ENCODE results near the gene GLA.

Gene GLA

GRCh38 chrX:101383679-101384205, 24.0 kb downstream of the GLA start:
- TF ChIP-seq CTCF (IDR thresholded peaks at IDR 0.05; ENCODE audit: low read depth, low read length), result no peak
- H3K4me3 ChIP-seq (ENCODE audit: low read depth, low read length), result no peak overlapping the region
- H3K9me3 ChIP-seq (ENCODE audit: severe bottlenecking), result no peaks in the 10 kb centered on the region
- H3K36me3 ChIP-seq, result no peaks in the 10 kb centered on the region
- no peak for DNase-seq
- peaks cover 14% of the 10 kb centered on the region for H3K27me3 ChIP-seq (ENCODE audit: insufficient read depth, low read depth, severe bottlenecking)
- no peak overlapping the region for H3K27ac ChIP-seq

GRCh38 chrX:101377547-101377946, 30.2 kb downstream of the GLA start:
- no peak for TF ChIP-seq CTCF (IDR thresholded peaks at IDR 0.05; ENCODE audit: low read depth, low read length)
- no peak overlapping the region for H3K27ac ChIP-seq
- H3K9me3 ChIP-seq (ENCODE audit: severe bottlenecking), result no peaks in the 10 kb centered on the region
- no peak for DNase-seq
- peaks cover 13% of the 10 kb centered on the region for H3K27me3 ChIP-seq (ENCODE audit: insufficient read depth, low read depth, severe bottlenecking)
- H3K36me3 ChIP-seq, result no peaks in the 10 kb centered on the region
- H3K4me3 ChIP-seq (ENCODE audit: low read depth, low read length), result no peak overlapping the region

- no peak for DNase-seq
- TF ChIP-seq CTCF (IDR thresholded peaks at IDR 0.05; ENCODE audit: low read depth, low read length), result no peak
- Histone ChIP-seq H3K4me3 (ENCODE audit: low read depth, low read length) (no peak overlapping the region), H3K36me3 (no peaks in the 10 kb centered on the region), H3K9me3 (ENCODE audit: severe bottlenecking) (no peaks in the 10 kb centered on the region), H3K27me3 (ENCODE audit: insufficient read depth, low read depth, severe bottlenecking) (peaks cover 29% of the 10 kb centered on the region), H3K27ac (no peak overlapping the region)
Measured at GRCh38 chrX:101370888-101371504, 36.7 kb downstream of the GLA start.

GRCh38 chrX:101369687-101370086, 38.0 kb downstream of the GLA start:
- no peak for TF ChIP-seq CTCF (IDR thresholded peaks at IDR 0.05; ENCODE audit: low read depth, low read length)
- Histone ChIP-seq H3K4me3 (ENCODE audit: low read depth, low read length) (no peak overlapping the region), H3K36me3 (no peaks in the 10 kb centered on the region), H3K9me3 (ENCODE audit: severe bottlenecking) (no peaks in the 10 kb centered on the region), H3K27ac (no peak overlapping the region), H3K27me3 (ENCODE audit: insufficient read depth, low read depth, severe bottlenecking) (peaks cover 29% of the 10 kb centered on the region)
- no peak for DNase-seq

GRCh38 chrX:101368800-101369199, 38.9 kb downstream of the GLA start:
- no peak for DNase-seq
- H3K4me3 ChIP-seq (ENCODE audit: low read depth, low read length), result no peak overlapping the region

More at GRCh38 chrX:101368800-101369199, 38.9 kb downstream of the GLA start:
- TF ChIP-seq CTCF (IDR thresholded peaks at IDR 0.05; ENCODE audit: low read depth, low read length), result no peak
- no peaks in the 10 kb centered on the region for H3K9me3 ChIP-seq (ENCODE audit: severe bottlenecking)
- no peak overlapping the region for H3K27ac ChIP-seq
- peaks cover 29% of the 10 kb centered on the region for H3K27me3 ChIP-seq (ENCODE audit: insufficient read depth, low read depth, severe bottlenecking)
- no peaks in the 10 kb centered on the region for H3K36me3 ChIP-seq
